IPS DF 4.7 (cell line): ENCODE data around the gene CTCFL.
"Not testable (repeated sequence)": the region's sequence is repeated elsewhere in the genome, so short reads cannot be mapped to it uniquely, and the experiment has no call there.

ENCODE experiments used
- DNase-seq: peaks from one replicate; pipeline ENCODE4 v3.0.0-alpha.2; 2013; ENCODE audit warnings: low spot score; ENCODE audit errors: extremely low read depth

The CTCFL gene

GRCh38 chr20:57509665-57510237, 15.2 kb downstream of the CTCFL start:
- no peak for DNase-seq

DNA sequence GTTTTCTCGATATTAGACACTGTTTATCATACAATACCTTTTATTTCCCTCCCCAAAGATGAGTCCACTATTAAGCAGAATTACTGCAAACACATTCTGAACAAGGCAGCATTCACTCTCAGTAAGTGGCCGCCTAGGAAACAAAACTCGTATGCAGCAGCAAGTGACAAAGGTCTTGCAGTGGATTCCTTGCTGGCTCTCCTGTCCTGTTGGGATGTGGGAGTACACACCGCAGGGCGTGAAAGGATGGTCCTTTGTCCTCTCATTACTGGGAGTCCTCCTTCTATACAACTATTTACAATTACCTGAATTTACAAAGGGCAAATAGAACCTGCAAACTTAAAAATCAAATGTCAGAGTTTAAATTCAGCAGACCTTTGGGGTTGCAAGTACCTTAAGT, 16.1 kb downstream of the CTCFL start:
- DNase-seq = no peak

DNA sequence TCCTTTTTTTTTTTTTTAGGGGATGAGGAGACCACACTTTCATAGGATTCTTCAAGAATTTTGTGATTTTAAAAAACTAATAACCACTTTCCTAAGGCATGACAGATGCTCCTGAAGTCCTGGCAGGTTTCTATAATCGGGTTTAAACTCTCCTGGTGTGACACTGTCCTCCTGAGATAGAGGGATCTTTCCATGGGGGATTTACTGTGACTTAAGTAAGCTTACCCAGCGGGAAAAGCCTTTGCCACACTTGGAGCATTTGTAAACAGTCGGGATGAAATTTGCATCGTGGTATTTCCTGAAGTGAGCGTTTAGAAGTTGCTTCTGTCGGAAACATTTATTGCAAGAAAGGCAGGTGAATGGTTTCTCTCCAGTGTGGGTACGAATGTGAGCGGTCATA, 16.6 kb downstream of the CTCFL start:
- DNase-seq = no peak

DNA sequence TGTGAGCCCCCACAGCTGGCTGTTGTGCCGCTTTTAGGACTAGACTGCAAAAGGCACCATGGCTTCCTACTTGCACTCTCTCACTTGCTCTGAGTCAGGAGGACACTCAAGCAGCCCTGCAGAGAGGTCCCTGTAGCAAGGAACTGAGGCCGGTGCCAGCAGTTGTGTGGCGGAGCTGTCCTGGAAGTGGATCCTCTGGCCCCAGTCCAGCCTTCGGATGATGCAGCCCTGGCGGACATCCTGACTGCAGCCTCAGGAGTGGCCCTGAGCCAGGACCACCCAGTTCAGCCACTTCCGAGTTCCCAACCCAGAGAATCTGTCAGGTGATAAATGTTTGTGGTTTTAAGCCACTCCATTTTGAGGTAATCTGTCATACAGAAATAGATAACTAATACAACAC, 17.5 kb downstream of the CTCFL start:
- DNase-seq = no peak

DNA sequence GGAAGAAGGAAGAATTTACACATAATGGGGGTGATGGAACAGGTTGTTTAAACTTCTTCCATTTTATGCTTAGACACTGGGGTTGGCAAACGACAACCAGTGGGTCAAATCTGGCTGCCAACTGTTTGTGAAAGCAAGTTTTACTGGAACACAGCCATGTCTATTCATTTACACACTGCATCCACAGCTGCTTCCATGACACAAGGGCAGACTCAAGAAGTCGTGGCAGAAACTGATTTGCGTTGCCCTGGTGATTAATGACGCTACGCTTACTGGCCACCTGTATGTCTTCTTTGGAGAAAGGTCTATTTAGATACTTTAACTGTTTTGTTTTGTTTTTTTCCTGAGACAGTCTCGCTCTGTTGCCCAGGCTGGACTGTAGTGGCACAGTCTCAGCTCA, 19.0 kb downstream of the CTCFL start:
- DNase-seq = no peak

- DNase-seq = no peak
These were observed 20.5 kb downstream of the CTCFL start for GRCh38 chr20:57504411-57504810.

- no peak for DNase-seq
These were observed 21.8 kb downstream of the CTCFL start for GRCh38 chr20:57503035-57503658.

GRCh38 chr20:57502336-57502700, 22.6 kb downstream of the CTCFL start:
- no peak for DNase-seq

GRCh38 chr20:57501461-57502335, 23.2 kb downstream of the CTCFL start:
- no peak for DNase-seq

- DNase-seq = no peak
These were observed 24.0 kb downstream of the CTCFL start for GRCh38 chr20:57500962-57501361.

GRCh38 chr20:57500235-57500634, 24.7 kb downstream of the CTCFL start:
- no peak for DNase-seq

GRCh38 chr20:57499676-57500075, 25.3 kb downstream of the CTCFL start:
- no peak for DNase-seq

GRCh38 chr20:57498425-57499400, 26.2 kb downstream of the CTCFL start:
- no peak for DNase-seq

DNA sequence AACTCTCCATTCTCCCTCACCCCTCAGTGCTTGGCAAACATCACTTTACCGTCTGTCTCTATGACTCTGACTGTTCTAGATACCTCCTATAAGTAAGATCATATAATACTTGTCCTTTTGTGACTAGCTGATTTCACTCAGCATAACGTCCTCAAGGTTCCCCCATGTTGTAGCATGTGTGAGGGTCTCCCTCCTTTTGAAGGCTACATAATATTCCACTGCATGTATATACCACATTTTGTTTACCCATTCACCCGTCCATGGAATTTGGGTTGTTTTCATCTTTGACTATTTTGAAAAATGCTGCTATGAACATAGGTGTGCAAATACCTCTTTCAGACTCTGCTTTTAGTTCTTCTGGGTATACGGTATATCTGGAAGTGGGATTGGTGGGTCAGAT, 28.3 kb downstream of the CTCFL start:
- no peak for DNase-seq

- DNase-seq = no peak
These were observed 29.0 kb downstream of the CTCFL start for GRCh38 chr20:57495978-57496377.

DNA sequence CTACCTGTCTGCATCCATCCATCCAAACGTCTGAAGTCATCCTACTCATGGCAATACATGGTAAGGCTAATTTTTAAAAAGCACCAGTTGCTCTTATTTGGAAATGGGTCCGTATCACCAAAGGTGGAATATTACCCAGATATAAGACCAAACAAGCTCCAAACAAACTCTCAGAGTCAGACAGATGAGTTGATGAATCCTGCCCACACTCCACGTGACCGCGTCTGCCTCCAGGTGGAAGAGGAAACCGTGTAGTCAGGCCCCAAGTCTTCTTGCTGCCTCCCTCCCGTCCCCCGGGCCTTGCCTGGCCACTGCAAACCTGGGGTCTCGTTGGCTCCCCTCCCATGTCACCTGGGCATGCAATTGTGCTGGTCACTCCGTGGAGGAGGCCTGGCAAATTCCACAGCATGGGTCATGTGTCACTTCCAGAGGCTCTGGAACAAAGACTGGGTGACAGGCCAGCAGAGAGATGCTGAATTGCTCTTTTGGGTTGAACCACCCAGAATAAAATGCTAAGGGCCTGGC, 31.8 kb downstream of the CTCFL start:
- no peak for DNase-seq

DNA sequence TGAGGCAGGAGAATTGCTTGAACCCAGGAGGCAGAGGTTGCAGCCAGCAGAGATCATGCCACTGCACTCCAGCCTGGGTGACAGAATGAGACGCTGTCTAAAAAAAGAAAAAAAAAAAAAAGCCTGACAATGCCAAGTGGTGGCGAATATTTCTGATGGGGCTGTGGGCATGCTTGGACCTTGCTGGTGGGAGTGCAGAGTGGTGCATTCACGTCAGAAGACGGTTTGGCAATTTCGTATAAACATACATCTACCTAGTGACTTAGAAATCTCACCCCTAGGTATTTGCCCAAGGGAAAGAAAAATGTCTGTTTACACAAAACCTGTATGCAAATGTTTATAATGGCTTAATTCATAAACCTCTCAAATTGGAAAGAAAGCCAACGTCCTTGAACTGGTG, 33.6 kb downstream of the CTCFL start:
- DNase-seq = no peak

- DNase-seq = not testable (repeated sequence)
These were observed 36.7 kb downstream of the CTCFL start for GRCh38 chr20:57488277-57488676.

GRCh38 chr20:57485770-57486169, 39.2 kb downstream of the CTCFL start:
- DNase-seq = no peak

DNA sequence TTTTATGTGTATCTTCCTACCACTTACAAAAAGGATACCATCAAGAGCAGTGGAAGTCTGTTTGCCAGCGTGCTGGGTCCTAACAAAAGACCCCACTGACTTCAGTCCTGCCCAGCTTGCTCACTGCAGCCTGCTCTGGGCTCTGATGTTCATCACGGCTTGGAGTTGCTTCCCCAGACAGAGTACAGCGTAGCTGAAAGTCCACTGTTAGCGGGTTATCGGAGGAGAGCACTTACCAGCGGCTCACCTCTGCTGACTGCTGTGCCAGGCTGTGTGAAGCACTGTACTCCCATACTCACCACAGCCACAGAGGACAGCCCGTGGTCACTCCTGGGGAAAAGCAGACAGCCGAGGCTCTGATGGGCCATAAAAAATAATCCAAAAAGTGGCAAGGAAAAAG, 40.2 kb downstream of the CTCFL start:
- DNase-seq = no peak
